ENCODE data around the gene IL26.

Gene IL26

GRCh38 chr12:68247785-68248184, 22.2 kb upstream of the IL26 start:
- H3K27me3 Mint-ChIP-seq = peaks cover 1% of the 10 kb centered on the region
- H3K4me3 Mint-ChIP-seq = no peak overlapping the region
- no peak overlapping the region for H3K27ac Mint-ChIP-seq

GRCh38 chr12:68246350-68246749, 20.7 kb upstream of the IL26 start:
- H3K27me3 Mint-ChIP-seq = no peaks in the 10 kb centered on the region
- no peaks in the 10 kb centered on the region for H3K36me3 Mint-ChIP-seq
- no peak overlapping the region for H3K27ac Mint-ChIP-seq
- no peaks in the 10 kb centered on the region for H3K9me3 Mint-ChIP-seq
- H3K4me1 Mint-ChIP-seq = peaks cover 11% of the 10 kb centered on the region
- H3K4me3 Mint-ChIP-seq = no peak overlapping the region

More at GRCh38 chr12:68247785-68248184, 22.2 kb upstream of the IL26 start:
- Mint-ChIP-seq H3K9me3 (no peaks in the 10 kb centered on the region), H3K36me3 (no peaks in the 10 kb centered on the region), H3K4me1 (peaks cover 4% of the 10 kb centered on the region)

- Mint-ChIP-seq H3K27ac (no peak overlapping the region), H3K36me3 (no peaks in the 10 kb centered on the region), H3K4me1 (peaks cover 20% of the 10 kb centered on the region), H3K27me3 (no peaks in the 10 kb centered on the region), H3K4me3 (no peak overlapping the region), H3K9me3 (no peaks in the 10 kb centered on the region)
Observed at GRCh38 chr12:68245180-68246021, 19.8 kb upstream of the IL26 start.

- Mint-ChIP-seq H3K36me3 (peaks cover 2% of the 10 kb centered on the region), H3K4me3 (no peak overlapping the region), H3K9me3 (peaks cover 2% of the 10 kb centered on the region)
Observed at GRCh38 chr12:68242777-68243176, 17.2 kb upstream of the IL26 start.

GRCh38 chr12:68240975-68241374, 15.4 kb upstream of the IL26 start:
- Mint-ChIP-seq H3K36me3 (peaks cover 2% of the 10 kb centered on the region), H3K9me3 (peaks cover 4% of the 10 kb centered on the region), H3K4me1 (peaks cover 47% of the 10 kb centered on the region), H3K4me3 (peak overlapping the region; percentile 43), H3K27ac (peak overlapping the region; percentile 3), H3K27me3 (no peaks in the 10 kb centered on the region)

More at GRCh38 chr12:68242777-68243176, 17.2 kb upstream of the IL26 start:
- H3K27ac Mint-ChIP-seq = no peak overlapping the region
- H3K4me1 Mint-ChIP-seq = peaks cover 30% of the 10 kb centered on the region
- no peaks in the 10 kb centered on the region for H3K27me3 Mint-ChIP-seq

GRCh38 chr12:68240079-68240478, 14.5 kb upstream of the IL26 start:
- H3K4me1 Mint-ChIP-seq = peaks cover 54% of the 10 kb centered on the region
- peaks cover 2% of the 10 kb centered on the region for H3K36me3 Mint-ChIP-seq
- H3K9me3 Mint-ChIP-seq = peaks cover 4% of the 10 kb centered on the region
- no peak overlapping the region for H3K27ac Mint-ChIP-seq
- no peak overlapping the region for H3K4me3 Mint-ChIP-seq
- H3K27me3 Mint-ChIP-seq = no peaks in the 10 kb centered on the region

- peaks cover 54% of the 10 kb centered on the region for H3K4me1 Mint-ChIP-seq
- peaks cover 2% of the 10 kb centered on the region for H3K36me3 Mint-ChIP-seq
- peaks cover 4% of the 10 kb centered on the region for H3K9me3 Mint-ChIP-seq
- no peak overlapping the region for H3K4me3 Mint-ChIP-seq
- no peak overlapping the region for H3K27ac Mint-ChIP-seq
- no peaks in the 10 kb centered on the region for H3K27me3 Mint-ChIP-seq
Observed at GRCh38 chr12:68239309-68239982, 13.8 kb upstream of the IL26 start.

- peaks cover 2% of the 10 kb centered on the region for H3K36me3 Mint-ChIP-seq
- H3K4me3 Mint-ChIP-seq = peak overlapping the region; percentile 80
- H3K9me3 Mint-ChIP-seq = peaks cover 4% of the 10 kb centered on the region
- H3K4me1 Mint-ChIP-seq = peaks cover 52% of the 10 kb centered on the region
- no peaks in the 10 kb centered on the region for H3K27me3 Mint-ChIP-seq
- no peak overlapping the region for H3K27ac Mint-ChIP-seq
Observed at GRCh38 chr12:68237619-68238018, 12.0 kb upstream of the IL26 start.

GRCh38 chr12:68237078-68237477, 11.5 kb upstream of the IL26 start:
- H3K36me3 Mint-ChIP-seq = peaks cover 2% of the 10 kb centered on the region
- no peaks in the 10 kb centered on the region for H3K27me3 Mint-ChIP-seq
- H3K4me3 Mint-ChIP-seq = peak overlapping the region; percentile 80
- peaks cover 52% of the 10 kb centered on the region for H3K4me1 Mint-ChIP-seq
- H3K9me3 Mint-ChIP-seq = peaks cover 4% of the 10 kb centered on the region
- H3K27ac Mint-ChIP-seq = peak overlapping the region; percentile 52

GRCh38 chr12:68236421-68237059, 10.9 kb upstream of the IL26 start:
- Mint-ChIP-seq H3K4me1 (peaks cover 50% of the 10 kb centered on the region), H3K27me3 (no peaks in the 10 kb centered on the region), H3K27ac (peak overlapping the region; percentile 52), H3K9me3 (peaks cover 4% of the 10 kb centered on the region), H3K4me3 (peak overlapping the region; percentile 80), H3K36me3 (peaks cover 2% of the 10 kb centered on the region)

- Mint-ChIP-seq H3K36me3 (peaks cover 2% of the 10 kb centered on the region), H3K27me3 (no peaks in the 10 kb centered on the region), H3K4me3 (peak overlapping the region; percentile 6), H3K27ac (peak overlapping the region; percentile 24), H3K4me1 (peaks cover 40% of the 10 kb centered on the region), H3K9me3 (peaks cover 4% of the 10 kb centered on the region)
Observed at GRCh38 chr12:68235576-68235975, 10.0 kb upstream of the IL26 start.

GRCh38 chr12:68234140-68234539, 8.5 kb upstream of the IL26 start:
- Mint-ChIP-seq H3K9me3 (peaks cover 4% of the 10 kb centered on the region), H3K36me3 (peaks cover 2% of the 10 kb centered on the region), H3K4me1 (peaks cover 30% of the 10 kb centered on the region), H3K27me3 (no peaks in the 10 kb centered on the region), H3K4me3 (no peak overlapping the region), H3K27ac (no peak overlapping the region)

- Mint-ChIP-seq H3K27me3 (no peaks in the 10 kb centered on the region), H3K27ac (no peak overlapping the region), H3K4me1 (peaks cover 30% of the 10 kb centered on the region), H3K9me3 (peaks cover 4% of the 10 kb centered on the region), H3K4me3 (no peak overlapping the region), H3K36me3 (peaks cover 2% of the 10 kb centered on the region)
Observed at GRCh38 chr12:68233498-68233897, 7.9 kb upstream of the IL26 start.

GRCh38 chr12:68231691-68232090, 6.1 kb upstream of the IL26 start:
- Mint-ChIP-seq H3K27me3 (no peaks in the 10 kb centered on the region), H3K27ac (no peak overlapping the region), H3K36me3 (no peaks in the 10 kb centered on the region), H3K9me3 (no peaks in the 10 kb centered on the region), H3K4me1 (peaks cover 17% of the 10 kb centered on the region), H3K4me3 (no peak overlapping the region)

- H3K9me3 Mint-ChIP-seq = no peaks in the 10 kb centered on the region
- no peak overlapping the region for H3K4me3 Mint-ChIP-seq
- peaks cover 14% of the 10 kb centered on the region for H3K4me1 Mint-ChIP-seq
- no peaks in the 10 kb centered on the region for H3K27me3 Mint-ChIP-seq
- H3K27ac Mint-ChIP-seq = no peak overlapping the region
- no peaks in the 10 kb centered on the region for H3K36me3 Mint-ChIP-seq
Observed at GRCh38 chr12:68231229-68231628, 5.6 kb upstream of the IL26 start.

- Mint-ChIP-seq H3K27ac (no peak overlapping the region), H3K4me3 (no peak overlapping the region), H3K9me3 (no peaks in the 10 kb centered on the region), H3K36me3 (no peaks in the 10 kb centered on the region), H3K27me3 (no peaks in the 10 kb centered on the region), H3K4me1 (peaks cover 7% of the 10 kb centered on the region)
Observed at GRCh38 chr12:68229956-68230355, 4.3 kb upstream of the IL26 start.
